Airway epithelial cell (primary cell): ENCODE results near the gene OR2T2. TPM values are rescaled to one million over a fixed set of nuclear protein-coding genes. Genes with fewer than 3 reads are reported as not detected.

Experiments
- total RNA-seq: library from RNA; depleted of rRNA; stranded (reverse); fragments of >200 nt; gene quantifications from 2 replicates; pipeline ENCODE4 v1.2.3, GENCODE V29; 2015

The OR2T2 gene, protein sequence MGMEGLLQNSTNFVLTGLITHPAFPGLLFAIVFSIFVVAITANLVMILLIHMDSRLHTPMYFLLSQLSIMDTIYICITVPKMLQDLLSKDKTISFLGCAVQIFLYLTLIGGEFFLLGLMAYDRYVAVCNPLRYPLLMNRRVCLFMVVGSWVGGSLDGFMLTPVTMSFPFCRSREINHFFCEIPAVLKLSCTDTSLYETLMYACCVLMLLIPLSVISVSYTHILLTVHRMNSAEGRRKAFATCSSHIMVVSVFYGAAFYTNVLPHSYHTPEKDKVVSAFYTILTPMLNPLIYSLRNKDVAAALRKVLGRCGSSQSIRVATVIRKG
- total RNA-seq = not detected in 2 replicates

DNA sequence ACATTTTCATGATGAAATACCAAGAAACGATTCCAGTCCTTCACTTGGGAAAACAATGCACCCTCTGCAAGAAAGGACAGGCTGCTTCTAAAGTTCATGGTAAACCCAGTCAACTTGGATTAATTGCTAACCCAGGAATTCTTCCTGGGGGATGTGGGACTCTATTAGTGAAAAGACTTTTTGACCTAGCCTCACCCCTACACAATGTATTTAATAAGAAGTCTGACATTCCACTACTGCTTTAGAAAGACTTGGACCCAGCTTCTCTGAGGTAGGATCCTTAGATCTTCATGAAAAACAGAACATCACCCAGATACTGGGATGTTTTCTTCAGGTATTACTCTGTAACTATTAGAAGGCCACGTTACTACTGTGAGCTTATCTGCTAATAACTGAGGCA lies at the start of gene OR2T2:
Gene OR2T2 (plus strand): TSS at position 239 of the 400 bp plus-strand sequence. CDS start 7,161 bp downstream, outside the sequence.

GRCh38 chr1:248402748-248403147 lies 42.7 kb upstream of the OR2T2 start, which contains the start of gene OR2T1:
TSS of gene OR2T1 (plus strand) at chr1:248403048. CDS start at chr1:248406148, 3,100 bp downstream.

GRCh38 chr1:248473051-248473450 lies 27.6 kb downstream of the OR2T2 start, which contains the start of gene OR2T3:
TSS of gene OR2T3 (plus strand) at chr1:248473351. CDS start at chr1:248473351, 0 bp downstream.

GRCh38 chr1:248488289-248488688 lies 42.9 kb downstream of the OR2T2 start, which contains the start of gene OR2T5:
TSS of gene OR2T5 (plus strand) at chr1:248488589. CDS start at chr1:248488589, 0 bp downstream.

Other genes starting within 250 kb of the OR2T2 start
- gene OR2M3, start 248.4 kb upstream of the OR2T2 start, total RNA-seq = not detected in 2 replicates
- gene OR2M4, start 214.2 kb upstream of the OR2T2 start, total RNA-seq = not detected in 2 replicates
- gene OR2T33, start 167.7 kb upstream of the OR2T2 start, total RNA-seq = not detected in 2 replicates
- gene OR2T12, start 142.2 kb upstream of the OR2T2 start, total RNA-seq = not detected in 2 replicates
- gene OR2M7, start 121.1 kb upstream of the OR2T2 start, total RNA-seq = not detected in 2 replicates
- not detected in 2 replicates for gene OR14C36, start 96.9 kb upstream of the OR2T2 start, total RNA-seq
- gene OR2T4, start 84.0 kb upstream of the OR2T2 start, total RNA-seq = not detected in 2 replicates
- gene OR2T6, start 69.9 kb upstream of the OR2T2 start, total RNA-seq = not detected in 2 replicates
- gene OR2T1, start 42.6 kb upstream of the OR2T2 start, total RNA-seq = not detected in 2 replicates
- gene OR2T3, start 27.7 kb downstream of the OR2T2 start, total RNA-seq = not detected in 2 replicates
- not detected in 2 replicates for gene OR2T5, start 43.0 kb downstream of the OR2T2 start, total RNA-seq
- gene OR2G6, start 62.4 kb downstream of the OR2T2 start, total RNA-seq = not detected in 2 replicates
- gene OR2T29, start 117.1 kb downstream of the OR2T2 start, total RNA-seq = not detected in 2 replicates
- gene OR2T34, start 129.1 kb downstream of the OR2T2 start, total RNA-seq = not detected in 2 replicates
- not detected in 2 replicates for gene OR2T10, start 152.1 kb downstream of the OR2T2 start, total RNA-seq
- gene OR2T11, start 189.5 kb downstream of the OR2T2 start, total RNA-seq = not detected in 2 replicates
- gene OR2T35, start 199.6 kb downstream of the OR2T2 start, total RNA-seq = not detected in 2 replicates
- not detected in 2 replicates for gene OR2T27, start 209.9 kb downstream of the OR2T2 start, total RNA-seq